Measurements from ENCODE around the gene ITGA6. TPM values are rescaled to one million over a fixed set of nuclear protein-coding genes. Genes with fewer than 3 reads are reported as not detected.
A peak's percentile ranks its signal among the peaks of the same experiment; 100 is the strongest.

The ITGA6 gene
- total RNA-seq, 2 experiments from 2014 or later: 8.2 to 8.6 TPM

- intact Hi-C loops (cut with micrococcal nuclease): loop anchor here (5.0 kb wide), 2 partner anchors 183 to 1118 kb away; no protein-coding TSS in a partner anchor
- H3K4me1 Mint-ChIP-seq (ENCODE audit: low read depth): peaks cover 69% of the 10 kb centered on the region
- H3K9me3 Mint-ChIP-seq: no peaks in the 10 kb centered on the region
- ChIA-PET POLR2A (interaction anchor here (0.7 kb wide), 1 partner anchor 78 kb away, joined by 3 read pairs; no protein-coding TSS in a partner anchor), CTCF (interaction anchor here (0.7 to 16.2 kb wide), 2 partner anchors 28 to 31 kb away, joined by 3 to 235 read pairs; no protein-coding TSS in a partner anchor)
- peak overlapping the region; percentile 65 for H3K27ac Mint-ChIP-seq
- no peak for DNase-seq
- no peaks in the 10 kb centered on the region for H3K36me3 Mint-ChIP-seq
- peak overlapping the region; percentile 20 for H3K4me3 Mint-ChIP-seq
- no peaks in the 10 kb centered on the region for H3K27me3 Mint-ChIP-seq
These were observed 7.6 kb downstream of the ITGA6 start for GRCh38 chr2:172434821-172435605.

- POLR2A ChIA-PET: interaction anchor here (3.0 kb wide), 1 partner anchor 8 kb away, joined by 13 read pairs; the partner anchor contains the start of gene ITGA6
- H3K36me3 Mint-ChIP-seq: no peaks in the 10 kb centered on the region
- no peak for DNase-seq
- CTCF ChIA-PET: interaction anchor here (16.2 kb wide), 1 partner anchor 28 kb away, joined by 235 read pairs; no protein-coding TSS in a partner anchor
- H3K4me1 Mint-ChIP-seq (ENCODE audit: low read depth): peaks cover 66% of the 10 kb centered on the region
- no peak overlapping the region for H3K27ac Mint-ChIP-seq
- intact Hi-C loops (cut with micrococcal nuclease): loop anchor here (5.0 kb wide), 2 partner anchors 183 to 1118 kb away; no protein-coding TSS in a partner anchor
- no peak overlapping the region for H3K4me3 Mint-ChIP-seq
- H3K27me3 Mint-ChIP-seq: no peaks in the 10 kb centered on the region
- no peaks in the 10 kb centered on the region for H3K9me3 Mint-ChIP-seq
These were observed 8.2 kb downstream of the ITGA6 start for GRCh38 chr2:172435606-172435911.

DNA sequence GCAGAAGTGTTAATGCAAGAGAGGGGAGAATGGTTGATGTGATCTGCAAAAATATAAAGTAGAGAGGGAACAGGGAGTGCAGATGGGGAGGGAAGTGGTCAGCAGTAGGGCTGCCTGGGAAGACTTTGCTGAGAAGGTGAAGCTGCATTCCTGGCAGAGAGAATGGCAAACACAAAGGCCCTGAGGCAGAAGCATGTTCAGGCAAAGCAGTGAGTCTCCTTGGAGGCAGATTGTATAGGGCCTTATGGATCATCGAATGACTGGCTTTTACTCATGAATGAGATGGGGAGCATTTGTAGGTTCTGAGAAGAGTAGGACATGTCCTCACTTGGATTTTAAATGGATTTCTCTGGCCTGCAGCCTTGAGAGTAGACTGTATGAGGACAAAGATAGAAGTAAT lies 9.5 kb downstream of the ITGA6 start:
- no peak overlapping the region for H3K4me3 Mint-ChIP-seq
- POLR2A ChIA-PET: interaction anchor here (1.6 to 3.0 kb wide), 2 partner anchors 7 to 10 kb away, joined by 6 to 13 read pairs; partner anchors contain the start of gene ITGA6
- CTCF ChIA-PET: interaction anchor here (1.1 to 8.2 kb wide), 2 partner anchors 9 to 26 kb away, joined by 4 to 138 read pairs; partner anchors contain the start of gene ITGA6
- no peaks in the 10 kb centered on the region for H3K9me3 Mint-ChIP-seq
- H3K27me3 Mint-ChIP-seq: no peaks in the 10 kb centered on the region
- intact Hi-C loops (cut with micrococcal nuclease): loop anchor here (1.0 to 5.0 kb wide), 4 partner anchors 10 to 1120 kb away; partner anchors contain the start of gene ITGA6
- no peaks in the 10 kb centered on the region for H3K36me3 Mint-ChIP-seq
- DNase-seq: no peak
- H3K27ac Mint-ChIP-seq: no peak overlapping the region
- peaks cover 66% of the 10 kb centered on the region for H3K4me1 Mint-ChIP-seq (ENCODE audit: low read depth)

GRCh38 chr2:172437419-172438341 lies 10.3 kb downstream of the ITGA6 start:
- no peak overlapping the region for H3K4me3 Mint-ChIP-seq
- ChIA-PET CTCF (interaction anchor here (0.6 to 8.2 kb wide), 4 partner anchors 10 to 237 kb away, joined by 3 to 138 read pairs (median 8); partner anchors contain the start of gene ITGA6), POLR2A (interaction anchor here (1.2 to 3.0 kb wide), 4 partner anchors 8 to 24 kb away, joined by 3 to 13 read pairs (median 6); partner anchors contain the start of gene ITGA6)
- no peak overlapping the region for H3K27ac Mint-ChIP-seq
- H3K9me3 Mint-ChIP-seq: no peaks in the 10 kb centered on the region
- peak; percentile 79 for DNase-seq
- H3K27me3 Mint-ChIP-seq: no peaks in the 10 kb centered on the region
- intact Hi-C loops (cut with micrococcal nuclease): loop anchor here (1.0 to 5.0 kb wide), 5 partner anchors 9 to 1120 kb away; partner anchors contain the start of gene ITGA6
- no peaks in the 10 kb centered on the region for H3K36me3 Mint-ChIP-seq
- peaks cover 67% of the 10 kb centered on the region for H3K4me1 Mint-ChIP-seq (ENCODE audit: low read depth)

DNA sequence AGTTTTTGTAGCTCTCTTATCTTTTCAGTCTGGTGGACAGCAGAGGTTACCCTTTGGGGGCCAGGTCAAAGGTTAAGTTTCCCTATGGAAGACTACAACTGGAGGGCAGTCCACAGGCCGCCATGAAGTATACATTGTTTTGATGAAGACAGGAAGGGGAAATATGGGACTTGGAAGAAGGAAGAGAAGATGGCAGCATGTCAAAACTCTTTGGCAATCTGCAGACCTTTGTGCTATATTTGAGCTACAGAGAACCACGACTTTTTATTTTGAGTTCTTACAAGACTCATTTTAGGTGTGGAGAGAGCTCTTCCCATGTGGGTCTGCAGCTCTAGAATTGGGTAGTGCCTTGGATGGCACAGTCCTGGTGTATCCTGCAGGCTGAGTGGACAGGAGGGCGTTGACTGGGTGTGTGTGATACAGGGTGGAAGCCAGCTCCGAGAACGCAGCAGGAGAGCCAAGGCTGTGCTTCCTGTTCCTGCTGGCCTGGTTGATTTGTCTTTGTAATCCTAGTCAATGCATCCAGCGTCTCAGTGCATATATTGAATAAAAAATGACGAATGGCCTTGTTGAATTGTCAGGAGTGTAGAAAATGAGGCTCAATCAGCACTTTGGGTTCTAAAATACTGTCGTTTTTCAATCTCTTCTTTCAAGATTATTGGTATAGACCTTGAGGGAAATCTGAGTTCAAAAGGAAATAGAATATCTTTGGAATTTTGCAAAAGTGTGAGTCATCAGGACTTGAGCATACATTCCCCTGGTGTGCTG lies 11.5 kb downstream of the ITGA6 start:
- no peak for DNase-seq
- intact Hi-C loops (cut with micrococcal nuclease): loop anchor here (1.0 to 5.0 kb wide), 3 partner anchors 7 to 1122 kb away; no protein-coding TSS in a partner anchor
- peaks cover 63% of the 10 kb centered on the region for H3K4me1 Mint-ChIP-seq (ENCODE audit: low read depth)
- no peaks in the 10 kb centered on the region for H3K9me3 Mint-ChIP-seq
- POLR2A ChIA-PET: interaction anchor here (0.6 to 3.6 kb wide), 5 partner anchors 12 to 177 kb away, joined by 3 to 19 read pairs (median 5); partner anchors contain the start of gene ITGA6
- CTCF ChIA-PET: interaction anchor here (0.6 to 8.2 kb wide), 4 partner anchors 11 to 238 kb away, joined by 3 to 138 read pairs (median 8); partner anchors contain the start of gene ITGA6
- H3K36me3 Mint-ChIP-seq: no peaks in the 10 kb centered on the region
- H3K27ac Mint-ChIP-seq: no peak overlapping the region
- no peaks in the 10 kb centered on the region for H3K27me3 Mint-ChIP-seq
- no peak overlapping the region for H3K4me3 Mint-ChIP-seq

GRCh38 chr2:172439509-172439860 lies 12.1 kb downstream of the ITGA6 start:
- Mint-ChIP-seq H3K36me3 (no peaks in the 10 kb centered on the region), H3K27me3 (no peaks in the 10 kb centered on the region), H3K27ac (no peak overlapping the region), H3K4me3 (no peak overlapping the region), H3K9me3 (no peaks in the 10 kb centered on the region), H3K4me1 (ENCODE audit: low read depth) (peaks cover 58% of the 10 kb centered on the region)
- CTCF ChIA-PET: interaction anchor here (2.5 to 8.2 kb wide), 2 partner anchors 12 to 23 kb away, joined by 13 to 138 read pairs; partner anchors contain the start of gene ITGA6
- POLR2A ChIA-PET: interaction anchor here (2.0 to 3.6 kb wide), 2 partner anchors 12 to 16 kb away, joined by 5 to 19 read pairs; partner anchors contain the start of gene ITGA6
- DNase-seq: no peak
- intact Hi-C loops (cut with micrococcal nuclease): loop anchor here (5.0 kb wide), 2 partner anchors 187 to 1122 kb away; no protein-coding TSS in a partner anchor

DNA sequence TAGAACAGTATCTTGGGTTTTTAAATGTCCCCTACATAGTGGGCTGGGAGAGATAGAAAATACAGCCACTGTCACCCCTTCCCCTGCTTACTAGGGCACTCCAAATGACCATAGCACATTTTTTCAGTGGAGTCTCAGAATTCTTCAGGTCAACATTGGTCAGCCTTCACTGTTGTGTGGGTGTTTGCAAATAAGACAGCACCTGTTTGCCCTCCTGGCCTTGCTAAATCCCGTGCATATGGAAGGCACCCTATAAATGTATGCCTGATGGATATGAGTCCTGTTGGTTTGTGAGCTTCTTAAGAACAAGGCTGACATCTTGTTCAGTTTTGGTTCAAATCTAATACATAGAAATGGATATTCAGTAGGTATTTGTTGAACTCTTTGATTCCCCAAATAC lies 12.5 kb downstream of the ITGA6 start:
- intact Hi-C loops (cut with micrococcal nuclease): loop anchor here (5.0 kb wide), 2 partner anchors 188 to 1123 kb away; no protein-coding TSS in a partner anchor
- Mint-ChIP-seq H3K4me1 (ENCODE audit: low read depth) (peaks cover 55% of the 10 kb centered on the region), H3K9me3 (no peaks in the 10 kb centered on the region), H3K4me3 (no peak overlapping the region), H3K27me3 (no peaks in the 10 kb centered on the region), H3K36me3 (no peaks in the 10 kb centered on the region), H3K27ac (no peak overlapping the region)
- POLR2A ChIA-PET: interaction anchor here (3.6 kb wide), 1 partner anchor 13 kb away, joined by 19 read pairs; the partner anchor contains the start of gene ITGA6
- DNase-seq: no peak
- CTCF ChIA-PET: interaction anchor here (1.4 to 8.2 kb wide), 3 partner anchors 10 to 23 kb away, joined by 4 to 138 read pairs (median 13); partner anchors contain the start of gene ITGA6

GRCh38 chr2:172440795-172441194 lies 13.4 kb downstream of the ITGA6 start:
- H3K4me1 Mint-ChIP-seq (ENCODE audit: low read depth): peaks cover 54% of the 10 kb centered on the region
- CTCF ChIA-PET: interaction anchor here (1.0 to 8.2 kb wide), 6 partner anchors 11 to 220 kb away, joined by 3 to 138 read pairs (median 4); partner anchors contain the start of gene ITGA6
- no peak for DNase-seq
- POLR2A ChIA-PET: interaction anchor here (0.7 to 3.6 kb wide), 6 partner anchors 11 to 100 kb away, joined by 3 to 19 read pairs (median 4); partner anchors contain the start of gene ITGA6
- H3K9me3 Mint-ChIP-seq: no peaks in the 10 kb centered on the region
- H3K36me3 Mint-ChIP-seq: peaks cover 1% of the 10 kb centered on the region
- intact Hi-C loops (cut with micrococcal nuclease): no loop called here
- no peaks in the 10 kb centered on the region for H3K27me3 Mint-ChIP-seq
- no peak overlapping the region for H3K27ac Mint-ChIP-seq
- no peak overlapping the region for H3K4me3 Mint-ChIP-seq

DNA sequence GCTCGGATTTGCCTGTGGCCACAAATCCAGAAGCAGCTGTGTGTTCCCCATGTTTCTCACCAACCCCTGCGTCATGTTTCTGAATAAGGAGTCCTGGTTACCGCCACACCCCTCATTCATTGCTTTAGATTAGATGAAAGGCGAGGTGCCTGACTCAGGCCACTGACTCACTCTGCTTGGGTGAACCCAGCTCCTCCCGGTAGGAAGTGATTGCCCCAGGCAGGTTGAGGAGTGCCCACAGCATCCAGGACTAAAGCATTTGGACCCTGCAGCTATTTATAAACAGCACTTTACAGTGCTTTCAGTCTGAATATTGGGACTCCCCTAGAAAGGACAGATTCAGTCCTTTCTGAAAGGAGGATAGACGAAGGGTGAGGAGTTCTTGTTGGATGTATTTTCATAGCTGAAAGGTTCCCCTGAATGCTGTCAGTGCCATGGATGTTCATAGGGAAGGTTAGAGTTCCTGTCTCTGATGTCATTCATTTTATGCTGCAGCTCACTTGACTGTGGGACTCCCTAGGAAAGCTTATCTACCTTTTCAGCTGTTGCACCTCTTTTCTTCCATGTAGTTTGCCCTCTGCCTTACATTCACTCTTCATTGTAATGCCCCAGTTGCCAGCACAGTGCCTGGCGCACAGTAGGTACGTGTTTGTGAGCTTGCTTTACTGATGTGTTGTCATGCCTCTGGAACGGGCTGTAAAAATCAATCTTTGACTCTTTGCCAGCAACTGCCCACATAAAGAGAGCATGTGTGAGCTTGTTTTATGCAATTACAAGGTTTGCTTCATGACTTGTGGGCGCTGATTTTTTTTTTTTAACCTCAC lies 14.9 kb downstream of the ITGA6 start:
- Mint-ChIP-seq H3K36me3 (peaks cover 1% of the 10 kb centered on the region), H3K27me3 (no peaks in the 10 kb centered on the region), H3K9me3 (no peaks in the 10 kb centered on the region), H3K4me3 (peak overlapping the region; percentile 40), H3K27ac (peak overlapping the region; percentile 66), H3K4me1 (ENCODE audit: low read depth) (peaks cover 63% of the 10 kb centered on the region)
- ChIA-PET CTCF (interaction anchor here (1.0 to 8.2 kb wide), 7 partner anchors 10 to 221 kb away, joined by 3 to 138 read pairs (median 3); partner anchors contain the start of gene ITGA6), POLR2A (interaction anchor here (0.5 to 3.6 kb wide), 6 partner anchors 10 to 518 kb away, joined by 3 to 19 read pairs (median 4); partner anchors contain the start of gene ITGA6)
- DNase-seq: peak; percentile 81
- intact Hi-C loops (cut with micrococcal nuclease): loop anchor here (1.0 kb wide), 2 partner anchors 8 to 21 kb away; no protein-coding TSS in a partner anchor

Measured in activated CD4-positive, alpha-beta memory T cell treated with anti-CD3 and anti-CD28 coated beads for 36 hours (primary cell).